ENCODE results near the gene BAIAP2L1.

Gene BAIAP2L1

GRCh38 chr7:98368716-98369115 is 32.2 kb downstream of the BAIAP2L1 start:
- no peak for DNase-seq (ENCODE audit: low read depth, low spot score)
- H3K4me3 ChIP-seq (ENCODE audit: low read depth, low read length) = no peak overlapping the region
- TF ChIP-seq CTCF (IDR thresholded peaks at IDR 0.05; ENCODE audit: low read depth, low read length) = no peak
- in situ Hi-C loops (cut with HindIII; ENCODE audit: low sequenced_read_pairs) = no loop called here

GRCh38 chr7:98366562-98366938 is 34.3 kb downstream of the BAIAP2L1 start:
- TF ChIP-seq CTCF (IDR thresholded peaks at IDR 0.05; ENCODE audit: low read depth, low read length) = no peak
- in situ Hi-C loops (cut with HindIII; ENCODE audit: low sequenced_read_pairs) = no loop called here
- H3K4me3 ChIP-seq (ENCODE audit: low read depth, low read length) = no peak overlapping the region
- no peak for DNase-seq (ENCODE audit: low read depth, low spot score)

- no peak overlapping the region for H3K4me3 ChIP-seq (ENCODE audit: low read depth, low read length)
- DNase-seq (ENCODE audit: low read depth, low spot score) = no peak
- in situ Hi-C loops (cut with HindIII; ENCODE audit: low sequenced_read_pairs) = no loop called here
- TF ChIP-seq CTCF (IDR thresholded peaks at IDR 0.05; ENCODE audit: low read depth, low read length) = no peak
Measured at GRCh38 chr7:98365863-98366561, 34.9 kb downstream of the BAIAP2L1 start.

- no peak for TF ChIP-seq CTCF (IDR thresholded peaks at IDR 0.05; ENCODE audit: low read depth, low read length)
- no peak for DNase-seq (ENCODE audit: low read depth, low spot score)
- no peak overlapping the region for H3K4me3 ChIP-seq (ENCODE audit: low read depth, low read length)
- in situ Hi-C loops (cut with HindIII; ENCODE audit: low sequenced_read_pairs) = no loop called here
Measured at GRCh38 chr7:98364220-98364619, 36.7 kb downstream of the BAIAP2L1 start.

GRCh38 chr7:98362517-98362916 is 38.4 kb downstream of the BAIAP2L1 start:
- H3K4me3 ChIP-seq (ENCODE audit: low read depth, low read length) = no peak overlapping the region
- no peak for TF ChIP-seq CTCF (IDR thresholded peaks at IDR 0.05; ENCODE audit: low read depth, low read length)
- in situ Hi-C loops (cut with HindIII; ENCODE audit: low sequenced_read_pairs) = no loop called here
- DNase-seq (ENCODE audit: low read depth, low spot score) = no peak

GRCh38 chr7:98360221-98361130 is 40.4 kb downstream of the BAIAP2L1 start:
- DNase-seq (ENCODE audit: low read depth, low spot score) = no peak
- TF ChIP-seq CTCF (IDR thresholded peaks at IDR 0.05; ENCODE audit: low read depth, low read length) = no peak
- H3K4me3 ChIP-seq (ENCODE audit: low read depth, low read length) = no peak overlapping the region
- in situ Hi-C loops (cut with HindIII; ENCODE audit: low sequenced_read_pairs) = no loop called here
